ENCODE data around the gene MED10.

MED10 gene

GRCh38 chr5:6348476-6349000 lies 29.8 kb downstream of the MED10 start:
- DNase-seq, result no peak

- DNase-seq, result no peak
Measured at GRCh38 chr5:6347673-6348072, 30.7 kb downstream of the MED10 start.

GRCh38 chr5:6347165-6347564 lies 31.2 kb downstream of the MED10 start:
- no peak for DNase-seq

GRCh38 chr5:6344593-6344989 lies 33.8 kb downstream of the MED10 start:
- no peak for DNase-seq

GRCh38 chr5:6343951-6344592 lies 34.3 kb downstream of the MED10 start:
- DNase-seq, result no peak

- no peak for DNase-seq
Measured at GRCh38 chr5:6342689-6343315, 35.5 kb downstream of the MED10 start.

- no peak for DNase-seq
Measured at GRCh38 chr5:6340100-6340499, 38.2 kb downstream of the MED10 start.

- DNase-seq, result no peak
Measured at GRCh38 chr5:6338871-6339270, 39.5 kb downstream of the MED10 start.

GRCh38 chr5:6338135-6338534 lies 40.2 kb downstream of the MED10 start:
- DNase-seq, result no peak

- no peak for DNase-seq
Measured at GRCh38 chr5:6333182-6333905, 45.0 kb downstream of the MED10 start.

GRCh38 chr5:6328173-6328572 lies 50.2 kb downstream of the MED10 start:
- DNase-seq, result peak; percentile 11

- no peak for DNase-seq
Measured at GRCh38 chr5:6326776-6327175, 51.6 kb downstream of the MED10 start.

GRCh38 chr5:6322163-6322713 lies 56.1 kb downstream of the MED10 start:
- DNase-seq, result no peak

Data from kidney glomerular epithelial cell (primary cell).